ENCODE results near the gene KLHL22. TPM values are rescaled to one million over a fixed set of nuclear protein-coding genes. Genes with fewer than 3 reads are reported as not detected.

The KLHL22 gene
- total and polyA plus RNA-seq, 2 of the 8 experiments (the other 6 are each of a cell fraction or from before 2014, with no cell fraction given): 9.4 to 16.2 TPM

DNA sequence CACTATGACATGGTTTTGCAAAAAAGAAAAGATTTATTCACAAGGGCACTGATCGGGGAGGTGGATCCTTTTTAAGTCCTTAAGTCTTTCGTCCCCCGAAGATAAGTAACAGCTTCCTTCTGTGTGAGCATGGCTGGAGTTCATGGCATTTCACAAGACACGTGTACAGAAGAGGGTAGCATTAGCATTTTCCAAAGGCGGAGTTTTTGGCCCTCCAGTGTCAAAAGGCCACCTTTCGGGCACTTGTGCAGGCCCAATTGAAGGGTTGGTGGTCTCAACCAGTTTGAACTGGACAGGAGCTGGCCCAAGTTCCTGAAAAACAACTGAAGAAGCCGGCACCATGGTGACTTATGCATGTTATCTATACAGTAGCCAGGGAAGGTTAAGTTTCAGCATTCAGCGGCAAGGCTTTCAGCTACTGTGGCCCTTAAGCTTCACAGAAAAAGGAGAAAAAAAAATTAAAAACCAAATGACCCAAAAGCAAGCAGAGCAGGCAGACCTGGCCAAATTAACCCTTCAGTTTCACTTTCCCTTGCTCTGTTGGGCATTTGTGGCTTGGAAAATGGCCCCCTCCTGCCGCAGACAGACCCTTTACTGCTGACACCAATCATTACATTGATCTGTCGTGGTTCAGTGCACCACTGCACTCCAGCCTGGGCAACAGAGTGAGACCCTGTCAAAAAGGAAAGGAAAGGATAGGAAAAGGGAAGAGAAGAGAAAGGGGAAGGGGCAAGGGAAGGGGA lies 83.0 kb downstream of the KLHL22 start:
- Histone ChIP-seq H2BK15ac (ENCODE audit: low read length) (no peak overlapping the region), H3K36me3 (ENCODE audit: control insufficient read depth in 2 of 4, insufficient read depth in 4 of 4, low read length in 3 of 4) (no peaks in the 10 kb centered on the region), H3K27ac (ENCODE audit: low read depth, low read length) (no peak overlapping the region), H2AK5ac (ENCODE audit: low read depth, low read length) (no peak overlapping the region), H3K9me3 (ENCODE audit: insufficient read depth in 2 of 2, low read depth in 1 of 2, low read length in 1 of 2) (no peaks in the 10 kb centered on the region), H2BK120ac (replicated peaks; ENCODE audit: low read depth, low read length) (no peak overlapping the region), H2BK12ac (ENCODE audit: low read depth, low read length) (no peak overlapping the region), H3K79me1 (ENCODE audit: low read depth, low read length) (no peaks in the 10 kb centered on the region; the same call in 1 of the 2 replicates), H3K23me2 (ENCODE audit: low read depth, low read length) (no peaks in the 10 kb centered on the region), H3K9ac (replicated peaks in 1 of 4; ENCODE audit: extremely low read depth in 1 of 4, low read depth in 3 of 4, low read length in 3 of 4) (no peak overlapping the region), H3K79me2 (ENCODE audit: control insufficient read depth in 1 of 2, insufficient read depth in 2 of 2, low read length in 2 of 2) (no peaks in the 10 kb centered on the region), H2AFZ (ENCODE audit: low read length) (no peak overlapping the region), H3K14ac (ENCODE audit: insufficient read length) (no peak overlapping the region), H4K5ac (ENCODE audit: insufficient read length, low read depth, low read length) (no peak overlapping the region), H3K4me3 (ENCODE audit: extremely low read depth in 1 of 4, insufficient read depth in 2 of 4, low read depth in 3 of 4, low read length in 4 of 4) (no peak overlapping the region), H4K20me1 (replicated peaks in 1 of 2; ENCODE audit: control insufficient read depth in 1 of 2, insufficient read depth in 2 of 2, low read length in 2 of 2) (no peaks in the 10 kb centered on the region), H3K4ac (replicated peaks; ENCODE audit: insufficient read length, low read depth, low read length) (no peak overlapping the region), H3K4me2 (ENCODE audit: insufficient read depth in 1 of 2, low read depth in 2 of 2, low read length in 2 of 2) (no peak overlapping the region), H3K27me3 (replicated peaks in 1 of 4; ENCODE audit: control insufficient read depth in 3 of 4, extremely low read depth in 1 of 4, insufficient read depth in 3 of 4, low read length in 3 of 4) (no peaks in the 10 kb centered on the region), H4K91ac (replicated peaks; ENCODE audit: insufficient read length, low read length) (no peak overlapping the region), H4K8ac (ENCODE audit: extremely low read depth, insufficient read depth, low read length) (peak overlapping the region; percentile 6; the same call in 1 of the 2 replicates), H2BK20ac (ENCODE audit: low read length) (no peak overlapping the region), H3K56ac (replicated peaks; ENCODE audit: insufficient read length, low read depth, low read length) (no peak overlapping the region), H3K4me1 (replicated peaks in 1 of 4; ENCODE audit: control insufficient read depth in 3 of 4, insufficient read depth in 4 of 4, low read length in 3 of 4) (no peaks in the 10 kb centered on the region; a peak in 1 of 7 replicates), H3K18ac (ENCODE audit: extremely low read depth, low read length) (no peak overlapping the region), H3K23ac (ENCODE audit: insufficient read length) (no peak overlapping the region), H2BK5ac (ENCODE audit: low read depth, low read length) (no peak overlapping the region)
- 81% methylated on average over 10 of the region's 10 CpGs; no CpG with 5 or more reads in 1 of the 2 experiments for WGBS, 2 experiments (ENCODE audit: extremely low coverage in 1 of 2, insufficient coverage in 1 of 2, insufficient read length in 1 of 2, insufficient replicate concordance in 2 of 2, low coverage in 1 of 2, low lambda C conversion rate in 2 of 2, missing lambda C conversion rate in 1 of 2)
- ChIA-PET CTCF (ENCODE audit: partially characterized antibody) (interaction anchor here (1.0 to 1.1 kb wide), 3 partner anchors 9 to 18 kb away, joined by 3 read pairs; no protein-coding TSS in a partner anchor), POLR2A (ENCODE audit: partially characterized antibody) (interaction anchor here (0.8 to 1.0 kb wide), 2 partner anchors 19 to 27 kb away, joined by 3 read pairs; partner anchors contain the start of gene ZNF74)
- DNase-seq (ENCODE audit: low read depth in 1 of 2, low spot score in 2 of 2) (no peak), FAIRE-seq (no peak)
- TF ChIP-seq EZH2 (IDR thresholded peaks at IDR 0.05; ENCODE audit: low read depth, low read length, severe bottlenecking) (no peak), SP2 (IDR thresholded peaks at IDR 0.05; ENCODE audit: low read length) (no peak), ZNF274 (IDR thresholded peaks at IDR 0.05; ENCODE audit: borderline replicate concordance, extremely low read depth, low read length) (no peak), POLR2AphosphoS5 (IDR thresholded peaks at IDR 0.05; ENCODE audit: low read depth, low read length) (no peak), SAP30 (IDR thresholded peaks at IDR 0.05; ENCODE audit: insufficient read depth, insufficient replicate concordance, low read length) (no peak), KDM1A (IDR thresholded peaks at IDR 0.05; ENCODE audit: borderline replicate concordance, low read length) (no peak)

Data from H1 (cell line).